Prostate gland (tissue), 2 donors: ENCODE results near the gene NBPF11.
"Not testable (repeated sequence)": the region's sequence is repeated elsewhere in the genome, so short reads cannot be mapped to it uniquely, and the experiment has no call there.

Experiments
- CTCF ChIP-seq, 4 experiments: fragments of 200-600 bp in 2 of 4; fragments of 450-650 bp in 2 of 4; sonication (generic) in 2 of 4; IDR thresholded peaks; 1 replicate in 3 of 4; 2 replicates in 1 of 4; pipeline ENCODE4 v1.5.1; 2016 to 2019; ENCODE audit warnings: antibody characterized with exemption in 4 of 4, mild to moderate bottlenecking in 2 of 4, moderate library complexity in 2 of 4
- POLR2A ChIP-seq: fragments of 450-650 bp; IDR thresholded peaks from one replicate; pipeline ENCODE4 v1.6.1; 2016; ENCODE audit warnings: antibody characterized with exemption, mild to moderate bottlenecking
- POLR2AphosphoS5 ChIP-seq: sonication (generic); formaldehyde crosslinking; IDR thresholded peaks from one replicate; pipeline ENCODE4 v1.6.1; 2017; ENCODE audit warnings: antibody characterized with exemption

GRCh38 chr1:148178682-148179081 lies 26.6 kb upstream of the NBPF11 start:
- not testable (repeated sequence) for TF ChIP-seq CTCF (IDR thresholded peaks at IDR 0.05); POLR2A; POLR2AphosphoS5
